HEK293 (cell line): ENCODE results near the gene SLC44A5.

ENCODE experiments used
- CTCF ChIA-PET: fragments of 350-600 bp; formaldehyde crosslinking; extraction: SDS; loops from one replicate; lab custom pipeline; 2021; ENCODE audit warnings: antibody characterized with exemption; lab: Yijun Ruan, JAX
- POLR2A ChIA-PET: fragments of 300-600 bp; formaldehyde crosslinking; extraction: SDS; loops from one replicate; lab custom pipeline; 2020; ENCODE audit warnings: antibody characterized with exemption, inconsistent platforms; lab: Yijun Ruan, JAX
- H3K27ac ChIP-seq: fragments of 200-500 bp; sonication (Bioruptor generic); 2 replicates; pipeline ENCODE4 v1.5.1; 2014; ENCODE audit warnings: low read depth, low read length, control low read depth, inconsistent platforms; ENCODE audit errors: extremely low read depth
- H3K36me3 ChIP-seq, 2 experiments: fragments of 200-500 bp in 1 of 2; sonication (Bioruptor generic) in 1 of 2; 1 replicate in 1 of 2; 2 replicates in 1 of 2; pipeline ENCODE4 v1.5.1; 2014 to 2017; ENCODE audit warnings: inconsistent platforms in 2 of 2, low read length in 2 of 2; ENCODE audit not compliant: control insufficient read depth in 2 of 2, insufficient read depth in 1 of 2
- H3K4me1 ChIP-seq: fragments of 200-500 bp; sonication (Bioruptor generic); 2 replicates; pipeline ENCODE4 v1.5.1; 2014; ENCODE audit warnings: mild to moderate bottlenecking, low read length, inconsistent platforms; ENCODE audit not compliant: control insufficient read depth, insufficient read depth
- H3K4me3 ChIP-seq: 2 replicates; pipeline ENCODE4 v1.5.1; 2011; ENCODE audit warnings: low read depth, mild to moderate bottlenecking, control low read depth, low read length, moderate library complexity
- H3K9me3 ChIP-seq: fragments of 200-500 bp; sonication (Bioruptor generic); 2 replicates; pipeline ENCODE4 v1.5.1; 2014; ENCODE audit warnings: low read depth, low read length, inconsistent platforms; ENCODE audit not compliant: control insufficient read depth, insufficient read depth
- GLI4 ChIP-seq: fragments of 450-650 bp; formaldehyde crosslinking; IDR thresholded peaks from 2 replicates; pipeline ENCODE4 v1.5.1; 2016; ENCODE audit warnings: missing biosample characterization, missing genetic modification characterization
- GLIS1 ChIP-seq: fragments of 450-650 bp; formaldehyde crosslinking; IDR thresholded peaks from 2 replicates; pipeline ENCODE4 v1.5.1; 2016; ENCODE audit warnings: missing biosample characterization, missing genetic modification characterization
- KLF17 ChIP-seq: fragments of 450-650 bp; formaldehyde crosslinking; IDR thresholded peaks from 2 replicates; pipeline ENCODE4 v1.5.1; 2016; ENCODE audit warnings: missing biosample characterization, missing genetic modification characterization
- PATZ1 ChIP-seq: fragments of 450-650 bp; formaldehyde crosslinking; IDR thresholded peaks from 2 replicates; pipeline ENCODE4 v1.5.1; 2016; ENCODE audit warnings: missing biosample characterization, missing genetic modification characterization
- PBX3 ChIP-seq: sonication (generic); formaldehyde crosslinking; IDR thresholded peaks from 2 replicates; pipeline ENCODE4 v1.8.1; 2022; ENCODE audit warnings: mild to moderate bottlenecking, moderate library complexity, missing genetic modification reagents
- TCF7L2 ChIP-seq: IDR thresholded peaks from 2 replicates; pipeline ENCODE4 v1.6.1; 2011; ENCODE audit warnings: low read depth, mild to moderate bottlenecking, inconsistent platforms, low read length, moderate library complexity, borderline replicate concordance
- ZBTB7A ChIP-seq: fragments of 450-650 bp; formaldehyde crosslinking; IDR thresholded peaks from 2 replicates; pipeline ENCODE4 v1.5.1; 2016; ENCODE audit warnings: low read depth, missing biosample characterization, missing genetic modification characterization
- ZNF112 ChIP-seq: fragments of 450-650 bp; formaldehyde crosslinking; IDR thresholded peaks from 2 replicates; pipeline ENCODE4 v1.5.0; 2017; ENCODE audit warnings: missing biosample characterization, missing genetic modification characterization
- ZNF19 ChIP-seq: fragments of 450-650 bp; formaldehyde crosslinking; IDR thresholded peaks from 2 replicates; pipeline ENCODE4; 2016; ENCODE audit warnings: missing biosample characterization, missing genetic modification characterization, low read depth
- ZNF221 ChIP-seq: fragments of 450-650 bp; formaldehyde crosslinking; IDR thresholded peaks from 2 replicates; pipeline ENCODE4 v1.5.1; 2017; ENCODE audit warnings: missing biosample characterization, missing genetic modification characterization, borderline replicate concordance
- ZNF311 ChIP-seq: fragments of 450-650 bp; formaldehyde crosslinking; IDR thresholded peaks from 2 replicates; pipeline ENCODE4 v1.5.1; 2017; ENCODE audit warnings: missing biosample characterization, missing genetic modification characterization, borderline replicate concordance
- ZNF341 ChIP-seq: fragments of 450-650 bp; formaldehyde crosslinking; IDR thresholded peaks from 2 replicates; pipeline ENCODE4; 2016; ENCODE audit warnings: low read depth, missing biosample characterization, missing genetic modification characterization
- ZNF366 ChIP-seq: fragments of 450-650 bp; formaldehyde crosslinking; conservative IDR thresholded peaks from 2 replicates; pipeline ENCODE4 v1.5.1; 2016; ENCODE audit warnings: missing biosample characterization, missing genetic modification characterization
- ZNF426 ChIP-seq: fragments of 450-650 bp; formaldehyde crosslinking; IDR thresholded peaks from 2 replicates; pipeline ENCODE4 v1.5.1; 2017; ENCODE audit warnings: missing biosample characterization, missing genetic modification characterization, mild to moderate bottlenecking, inconsistent platforms, moderate library complexity
- ZNF514 ChIP-seq: fragments of 450-650 bp; formaldehyde crosslinking; IDR thresholded peaks from 2 replicates; pipeline ENCODE4 v1.5.1; 2016; ENCODE audit warnings: missing biosample characterization, missing genetic modification characterization
- ZNF518A ChIP-seq: fragments of 450-650 bp; formaldehyde crosslinking; conservative IDR thresholded peaks from 2 replicates; pipeline ENCODE4 v1.5.1; 2016; ENCODE audit warnings: low read depth, missing biosample characterization, missing genetic modification characterization
- ZNF544 ChIP-seq: fragments of 450-650 bp; formaldehyde crosslinking; IDR thresholded peaks from 2 replicates; pipeline ENCODE4 v1.5.0; 2017; ENCODE audit warnings: missing biosample characterization, missing genetic modification characterization
- ZNF692 ChIP-seq: fragments of 450-650 bp; formaldehyde crosslinking; IDR thresholded peaks from 2 replicates; pipeline ENCODE4 v1.5.1; 2016; ENCODE audit warnings: missing biosample characterization, missing genetic modification characterization
- ZSCAN16 ChIP-seq: fragments of 450-650 bp; formaldehyde crosslinking; IDR thresholded peaks from 2 replicates; pipeline ENCODE4 v1.5.1; 2016; ENCODE audit warnings: missing biosample characterization, missing genetic modification characterization

SLC44A5 gene

GRCh38 chr1:75312620-75313019, 298.3 kb downstream of the SLC44A5 start (continued):
- TF ChIP-seq ZNF518A (tag by site-specific recombination) (no peak), KLF17 (tag by site-specific recombination) (no peak), ZNF366 (tag by site-specific recombination) (no peak), PATZ1 (tag by site-specific recombination) (no peak), ZNF311 (tag by site-specific recombination) (no peak)

GRCh38 chr1:75310067-75310466, 300.8 kb downstream of the SLC44A5 start:
- Histone ChIP-seq H3K36me3 (no peaks in the 10 kb centered on the region), H3K4me1 (peaks cover 5% of the 10 kb centered on the region; the same call in 1 of the 2 replicates), H3K27ac (no peak overlapping the region), H3K4me3 (no peak overlapping the region)
- POLR2A ChIA-PET, result no interaction called here
- TF ChIP-seq ZNF544 (no peak), ZNF221 (tag by site-specific recombination) (no peak), GLIS1 (no peak), ZBTB7A (tag by site-specific recombination) (no peak), ZNF341 (tag by site-specific recombination) (no peak), ZNF514 (tag by site-specific recombination) (no peak), TCF7L2 (no peak), ZNF112 (no peak), ZNF426 (tag by site-specific recombination) (no peak), ZSCAN16 (tag by site-specific recombination) (no peak), GLI4 (tag by site-specific recombination) (no peak), ZNF19 (tag by site-specific recombination) (no peak), ZNF692 (no peak), PBX3 (no peak)
- TF ChIP-seq, all 188 proteins: peak for 0
- CTCF ChIA-PET, result interaction anchor here (0.5 kb wide), 1 partner anchor 321 kb away, joined by 3 read pairs; no protein-coding TSS in a partner anchor
- no peaks in the 10 kb centered on the region for H3K9me3 ChIP-seq
